K562 (cell line): ENCODE measurements around the gene MTCH2. TPM values are rescaled to one million over a fixed set of nuclear protein-coding genes. Genes with fewer than 3 reads are reported as not detected.

Source experiments
- ATAC-seq: fragments of 200-7000 bp; cut with Tn5 transposase; 3 replicates; pipeline ENCODE4 v1.9.1; 2020; ENCODE audit warnings: moderate library complexity
- BruUV-seq: library from RNA; stranded (reverse); fragments of 400-500 nt; replicated peaks from 2 replicates; lab custom pipeline; 2021; lab: Mats Ljungman, UMichigan
- CTCF ChIA-PET: fragments of 300-600 bp; formaldehyde crosslinking; extraction: SDS; loops from one replicate; lab custom pipeline; 2021; ENCODE audit warnings: low intra/inter-chr PET ratio; lab: Yijun Ruan, JAX
- POLR2A ChIA-PET: fragments of 300-600, 350-650 bp; sonication (Branson Sonifier 250); formaldehyde crosslinking; extraction: SDS; loops from one replicate; lab custom pipeline; 2021; ENCODE audit warnings: antibody characterized with exemption, inconsistent platforms; lab: Yijun Ruan, JAX
- DNase-seq, 4 experiments: peaks; one replicate each; pipeline versions ENCODE4 v3.0.0 to v3.0.0-alpha.2; 2011 to 2018; ENCODE audit warnings: low spot score in 3 of 4, mixed read lengths in 3 of 4; ENCODE audit errors: extremely low read depth in 1 of 4
- FAIRE-seq: peaks from 2 replicates; lab custom pipeline; 2011; peaks lifted over from hg19 to GRCh38; lab: Jason Lieb, UNC
- H2AFZ ChIP-seq: 2 replicates; pipeline ENCODE4 v1.6.0; 2011; ENCODE audit warnings: low read depth, low read length, control low read depth, inconsistent platforms
- H3K27ac ChIP-seq: fragments of 200-600 bp; 3 replicates; pipeline ENCODE4 v1.8.0; 2011; ENCODE audit warnings: low read depth, mild to moderate bottlenecking, control low read depth, inconsistent platforms, low read length, moderate library complexity, mixed read lengths; ENCODE audit errors: extremely low read depth
- H3K27me3 ChIP-seq, 2 experiments: fragments of 300-600 bp in 1 of 2; 2 replicates in 1 of 2; 3 replicates in 1 of 2; pipeline versions ENCODE4 v1.6.0 to v1.8.0; 2011; ENCODE audit warnings: inconsistent platforms in 2 of 2, low read length in 2 of 2, mild to moderate bottlenecking in 1 of 2, mixed read lengths in 1 of 2, moderate library complexity in 1 of 2; ENCODE audit not compliant: control insufficient read depth in 2 of 2, insufficient read depth in 2 of 2
- H3K36me3 ChIP-seq: fragments of 300-600 bp; 3 replicates; pipeline ENCODE4 v1.8.0; 2011; ENCODE audit warnings: mild to moderate bottlenecking, low read length, inconsistent platforms; ENCODE audit not compliant: control insufficient read depth, insufficient read depth
- H3K4me1 ChIP-seq, 2 experiments: fragments of 200-600 bp in 1 of 2; replicated peaks in 1 of 2; 2 replicates in 1 of 2; 3 replicates in 1 of 2; pipeline versions ENCODE4 v1.5.1 to v1.8.0; 2011; ENCODE audit warnings: inconsistent platforms in 2 of 2, low read length in 2 of 2, mild to moderate bottlenecking in 1 of 2, mixed read lengths in 1 of 2, moderate library complexity in 1 of 2; ENCODE audit not compliant: control insufficient read depth in 2 of 2, insufficient read depth in 2 of 2
- H3K4me2 ChIP-seq: 2 replicates; pipeline ENCODE4 v1.6.1; 2011; ENCODE audit warnings: low read length, control low read depth, inconsistent platforms, mixed read lengths; ENCODE audit not compliant: insufficient read depth
- H3K4me3 ChIP-seq: fragments of 200-600 bp; sonication (generic), shearing (Covaris generic); 2 replicates; pipeline ENCODE4 v1.5.1; 2016; ENCODE audit warnings: control low read depth, inconsistent platforms
- H3K79me2 ChIP-seq: fragments of 200-600 bp; 3 replicates; pipeline ENCODE4 v1.8.0; 2011; ENCODE audit warnings: low read length, inconsistent platforms; ENCODE audit not compliant: control insufficient read depth, insufficient read depth
- H3K9ac ChIP-seq, 2 experiments: 2 replicates each; pipeline versions ENCODE4 v1.6.0 to v1.6.1; 2011; ENCODE audit warnings: low read depth in 2 of 2, low read length in 2 of 2, control low read depth in 1 of 2, inconsistent platforms in 1 of 2, mild to moderate bottlenecking in 1 of 2, mixed read lengths in 1 of 2; ENCODE audit not compliant: insufficient read depth in 1 of 2
- H3K9me1 ChIP-seq: one replicate; pipeline ENCODE4 v1.6.0; 2011; ENCODE audit warnings: inconsistent platforms, mild to moderate bottlenecking, low read length, moderate library complexity; ENCODE audit not compliant: control insufficient read depth, insufficient read depth
- H3K9me3 ChIP-seq: replicated peaks from 2 replicates; pipeline ENCODE4 v1.5.1; 2011; ENCODE audit warnings: low read depth, low read length, inconsistent platforms; ENCODE audit not compliant: control insufficient read depth, insufficient read depth
- H4K20me1 ChIP-seq: replicated peaks from 2 replicates; pipeline ENCODE4 v1.6.1; 2011; ENCODE audit warnings: low read length, inconsistent platforms, mixed read lengths; ENCODE audit not compliant: control insufficient read depth, insufficient read depth
- ARID1B ChIP-seq: fragments of 450-650 bp; IDR thresholded peaks from 2 replicates; pipeline ENCODE4 v1.6.1; 2016; ENCODE audit warnings: antibody characterized with exemption, mild to moderate bottlenecking, inconsistent platforms
- BACH1 ChIP-seq: fragments of 200-800 bp; sonication (Bioruptor generic); IDR thresholded peaks from 2 replicates; pipeline ENCODE4 v1.6.1; 2016; ENCODE audit warnings: missing genetic modification characterization, missing compliant biosample characterization
- CBFA2T2 ChIP-seq: fragments of 450-650 bp; conservative IDR thresholded peaks from 2 replicates; pipeline ENCODE4 v1.6.1; 2017; ENCODE audit warnings: mild to moderate bottlenecking
- CTBP1 ChIP-seq: fragments of 450-650 bp; IDR thresholded peaks from 2 replicates; pipeline ENCODE4 v1.6.1; 2016; ENCODE audit warnings: borderline replicate concordance
- DACH1 ChIP-seq: fragments of 450-650 bp; IDR thresholded peaks from 2 replicates; pipeline ENCODE4 v1.6.1; 2018; ENCODE audit not compliant: partially characterized antibody
- EGR1 ChIP-seq: fragments of 450-650 bp; conservative IDR thresholded peaks from 2 replicates; pipeline ENCODE4 v1.6.1; 2017; ENCODE audit warnings: mild to moderate bottlenecking
- HDAC1 ChIP-seq, 2 experiments: fragments of 450-650 bp; IDR thresholded peaks; 2 replicates each; pipeline ENCODE4 v1.6.1; 2016 to 2017; ENCODE audit warnings: inconsistent platforms in 1 of 2, mild to moderate bottlenecking in 1 of 2, moderate library complexity in 1 of 2
- KDM1A ChIP-seq, 2 experiments: fragments of 450-650 bp; IDR thresholded peaks; 2 replicates each; pipeline ENCODE4 v1.6.1; 2016; ENCODE audit warnings: mild to moderate bottlenecking in 2 of 2
- MECOM ChIP-seq: fragments of 250-450 bp; sonication (Bioruptor Pico); IDR thresholded peaks from 2 replicates; pipeline ENCODE4 v1.8.0; 2022; ENCODE audit warnings: inconsistent platforms
- MEF2A ChIP-seq: IDR thresholded peaks from 2 replicates; pipeline ENCODE4 v1.6.1; 2011; ENCODE audit warnings: low read depth, mild to moderate bottlenecking, low read length, moderate library complexity; ENCODE audit not compliant: control insufficient read depth
- RCOR1 ChIP-seq, 2 experiments: IDR thresholded peaks; 2 replicates each; pipeline ENCODE4 v1.6.1; 2012; ENCODE audit warnings: low read depth in 2 of 2, low read length in 2 of 2, borderline replicate concordance in 1 of 2, improper control_type of control experiment in 1 of 2
- SIN3A ChIP-seq, 2 experiments: fragments of 150-350 bp in 1 of 2; IDR thresholded peaks; 2 replicates each; pipeline ENCODE4 v1.6.1; 2011 to 2016; ENCODE audit warnings: borderline replicate concordance in 2 of 2, low read depth in 2 of 2, low read length in 2 of 2, mild to moderate bottlenecking in 2 of 2, moderate library complexity in 2 of 2; ENCODE audit not compliant: control insufficient read depth in 1 of 2
- STAT5A ChIP-seq: IDR thresholded peaks from 2 replicates; pipeline ENCODE4 v1.6.1; 2012; ENCODE audit warnings: low read length, inconsistent platforms, borderline replicate concordance
- TAL1 ChIP-seq: fragments of 450-650 bp; IDR thresholded peaks from 2 replicates; pipeline ENCODE4 v1.6.1; 2016; ENCODE audit warnings: mild to moderate bottlenecking
- TCF3 ChIP-seq: sonication (generic); formaldehyde crosslinking; IDR thresholded peaks from 2 replicates; pipeline ENCODE4 v1.4.0; 2020; ENCODE audit warnings: mild to moderate bottlenecking, missing genetic modification reagents
- WGBS: fragments of 100-300 bp; shearing (Covaris generic); methylation state at CpG from one replicate; pipeline ENCODE4 v1.1.6; 2016; ENCODE audit warnings: low coverage, mixed read lengths; ENCODE audit not compliant: insufficient coverage; ENCODE audit errors: missing lambda C conversion rate; 5-methylcytosine and 5-hydroxymethylcytosine counted together
- in situ Hi-C: fragments of 300-500 bp; cut with MboI; formaldehyde crosslinking; loops from 4 replicates; pipeline ENCODE4 v1.15.0; 2018; ENCODE audit warnings: inconsistent platforms, mixed read lengths
- intact Hi-C: fragments of 100-400 bp; cut with micrococcal nuclease; formaldehyde crosslinking; loops from 2 replicates; pipeline ENCODE4 v1.14.2; 2022
- polyA plus RNA-seq, 8 experiments: library from polyadenylated mRNA; depleted of rRNA in 4 of 8; stranded (reverse) in 5 of 8; unstranded in 3 of 8; fragments of >200 nt; fragmentation: Nextera tagmentation in 2 of 8; fragmentation: Illumina TruSeq in 1 of 8; extraction: Ambion mirVana in 2 of 8; extraction: Trizol in 1 of 8; gene quantifications; 2 replicates each; pipeline versions ENCODE4 v1.2.1 to v1.2.3, GENCODE V29; 2011 to 2014; ENCODE audit warnings: inconsistent platforms in 1 of 8, missing spikeins in 1 of 8
- total RNA-seq, 7 experiments: library from RNA; depleted of rRNA in 6 of 7; stranded (reverse); fragments of >200 nt in 6 of 7; fragmentation: Illumina TruSeq in 2 of 7; extraction: Trizol in 2 of 7; gene quantifications; 2 replicates each; pipeline versions ENCODE4 v1.2.1 to v1.2.3, GENCODE V29; 2011 to 2021; ENCODE audit warnings: low replicate concordance in 1 of 7
- TF ChIP-seq, protein P1 (sequence below): sonication (generic); formaldehyde crosslinking; IDR thresholded peaks from 2 replicates; pipeline ENCODE4 v1.8.0; 2022; ENCODE audit warnings: missing genetic modification reagents, mild to moderate bottlenecking, moderate library complexity, borderline replicate concordance
- TF ChIP-seq, protein P2 (sequence below): fragments of 250-450 bp; sonication (Bioruptor Pico); IDR thresholded peaks from 2 replicates; pipeline ENCODE4 v1.5.0; 2021; ENCODE audit warnings: mild to moderate bottlenecking, moderate library complexity
- TF ChIP-seq, protein P3 (sequence below): fragments of 200-800 bp; sonication (Bioruptor generic); IDR thresholded peaks from 2 replicates; pipeline ENCODE4 v1.6.1; 2017; ENCODE audit warnings: missing genetic modification characterization, missing compliant biosample characterization

The MTCH2 gene
- total and polyA plus RNA-seq, 9 of the 15 experiments (the other 6 are each of a cell fraction or from before 2014, with no cell fraction given): 95.4 to 620 (median 198) TPM

DNA sequence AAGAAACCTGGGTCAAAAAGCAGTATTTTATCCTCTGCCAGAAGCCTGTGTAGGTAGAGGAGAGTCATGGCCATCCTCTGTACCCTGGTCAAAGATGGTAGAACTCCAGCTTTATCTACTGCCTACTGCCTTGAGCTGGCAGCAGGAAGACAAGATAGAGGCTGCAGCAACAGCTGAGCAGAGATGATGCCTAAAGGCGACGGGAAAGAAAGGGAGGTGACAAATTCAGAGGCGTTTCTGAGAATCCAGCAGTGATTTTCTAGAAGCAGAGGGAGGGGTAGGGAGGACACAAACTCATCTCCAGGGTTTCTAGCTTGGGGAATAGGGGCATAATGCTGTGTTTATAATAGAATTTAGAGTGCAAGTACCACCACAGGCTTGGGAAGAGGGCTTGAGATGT, 32.7 kb downstream of the MTCH2 start:
- Histone ChIP-seq H3K4me3 (no peak overlapping the region), H3K9ac (no peak overlapping the region), H3K9me1 (no peaks in the 10 kb centered on the region), H3K36me3 (no peaks in the 10 kb centered on the region), H3K27me3 (peaks cover 9 to 10% of the 10 kb centered on the region in 2 experiments; a peak in 2 of 5 replicates), H3K4me1 (peaks cover 4 to 15% of the 10 kb centered on the region in 2 experiments; a peak in 4 of 5 replicates), H2AFZ (no peak overlapping the region), H4K20me1 (peaks cover 6% of the 10 kb centered on the region), H3K79me2 (no peaks in the 10 kb centered on the region), H3K4me2 (no peak overlapping the region), H3K27ac (no peak overlapping the region), H3K9me3 (no peaks in the 10 kb centered on the region)
- no TSS peak for BruUV-seq
- DNase-seq (peak in 2 of 4 experiments; percentile 52 to 54), FAIRE-seq (no peak), ATAC-seq (peak; percentile 22)
- in situ Hi-C loops (no loop called here), intact Hi-C loops (loop anchor here (10.0 kb wide), 2 partner anchors 125 to 235 kb away; partner anchors contain the start of gene SPI1)
- ChIA-PET CTCF (interaction anchor here (0.5 kb wide), 1 partner anchor 384 kb away, joined by 3 read pairs; no protein-coding TSS in a partner anchor), POLR2A (interaction anchor here (0.8 to 1.6 kb wide), 2 partner anchors 10 to 207 kb away, joined by 3 to 4 read pairs; no protein-coding TSS in a partner anchor)
- WGBS: 0% methylated on average over 3 of the region's 3 CpGs
- TF ChIP-seq HDAC1 (IDR thresholded peaks at IDR 0.05): peak in 1 of 2 experiments; percentile 90; a peak in 2 of 4 replicates
- TF ChIP-seq, protein P1, sequence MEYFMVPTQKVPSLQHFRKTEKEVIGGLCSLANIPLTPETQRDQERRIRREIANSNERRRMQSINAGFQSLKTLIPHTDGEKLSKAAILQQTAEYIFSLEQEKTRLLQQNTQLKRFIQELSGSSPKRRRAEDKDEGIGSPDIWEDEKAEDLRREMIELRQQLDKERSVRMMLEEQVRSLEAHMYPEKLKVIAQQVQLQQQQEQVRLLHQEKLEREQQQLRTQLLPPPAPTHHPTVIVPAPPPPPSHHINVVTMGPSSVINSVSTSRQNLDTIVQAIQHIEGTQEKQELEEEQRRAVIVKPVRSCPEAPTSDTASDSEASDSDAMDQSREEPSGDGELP: peak; percentile 57; the same call in 1 of the 2 replicates
- TF ChIP-seq BACH1 (tag): no peak
- TF ChIP-seq ARID1B: peak; percentile 64
- TF ChIP-seq STAT5A: peak; percentile 82
- TF ChIP-seq, protein P2, sequence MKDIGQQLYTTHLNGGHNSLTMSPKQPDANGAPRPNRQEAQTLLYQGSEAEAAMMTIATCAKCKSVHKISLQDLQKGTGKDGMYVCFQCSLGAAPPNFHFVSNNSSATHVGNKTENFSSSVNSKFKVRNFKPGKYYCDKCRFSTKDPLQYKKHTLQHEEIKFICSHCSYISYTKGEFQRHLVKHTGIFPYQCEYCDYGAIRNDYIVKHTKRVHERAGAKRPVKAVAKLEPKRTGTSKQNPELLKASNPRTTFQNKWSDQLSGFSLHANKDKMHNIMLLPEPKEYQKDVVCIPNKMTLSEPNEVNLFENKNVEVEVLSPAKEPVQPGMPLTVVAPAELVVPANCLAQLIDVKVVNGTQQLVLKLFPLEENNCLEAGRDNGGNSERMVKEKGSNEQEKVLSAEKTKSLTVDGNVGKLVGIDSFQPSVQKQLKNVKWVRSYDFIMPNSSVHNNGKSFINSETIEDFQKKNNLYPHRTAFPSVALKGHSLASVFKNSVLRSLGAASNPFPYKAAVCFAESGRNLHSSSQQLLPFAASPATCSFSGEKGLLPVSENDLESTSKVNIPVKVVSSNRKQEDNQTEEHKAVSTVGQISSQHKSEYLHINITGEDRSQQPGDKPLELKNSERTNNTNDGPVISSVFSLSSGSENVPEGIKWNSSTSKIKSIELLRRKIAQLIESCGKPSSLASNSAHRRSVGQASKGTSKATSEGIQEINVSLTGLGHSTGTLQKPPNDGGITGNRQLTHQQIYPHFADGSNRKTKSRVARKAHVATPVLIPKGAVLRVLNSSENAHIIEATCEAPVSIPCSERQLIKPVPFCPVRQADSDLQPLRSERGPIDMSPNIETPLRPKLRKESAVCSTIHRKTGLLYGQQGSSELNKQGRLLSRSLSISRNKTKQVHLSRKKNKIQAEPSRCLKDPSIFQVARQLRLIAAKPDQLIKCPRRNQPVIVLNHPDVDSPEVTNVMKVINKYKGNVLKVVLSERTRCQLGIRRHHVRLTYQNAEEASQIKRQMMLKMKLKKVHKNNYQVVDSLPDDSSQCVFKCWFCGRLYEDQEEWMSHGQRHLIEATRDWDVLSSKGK (CRISPR knock-in tag): no peak
- peak; percentile 78 for TF ChIP-seq CBFA2T2
- no peak for TF ChIP-seq MEF2A
- peak; percentile 70; the same call in 1 of the 2 replicates for TF ChIP-seq CTBP1
- peak; percentile 71 for TF ChIP-seq TAL1
- TF ChIP-seq TCF3 (CRISPR knock-in tag): peak; percentile 78
- TF ChIP-seq DACH1: peak; percentile 15
- 0 out of 2 replicates have a peak, but pooled peaks have one; percentile 23 for TF ChIP-seq EGR1
- peak; percentile 97 for TF ChIP-seq MECOM (CRISPR knock-in tag)
- no peak for TF ChIP-seq SIN3A (IDR thresholded peaks at IDR 0.05; ENCODE audit: borderline replicate concordance in 2 of 2, control insufficient read depth in 1 of 2, low read depth in 2 of 2, low read length in 2 of 2)
- peak; percentile 90 to 92 for TF ChIP-seq KDM1A (IDR thresholded peaks at IDR 0.05)
- TF ChIP-seq, protein P3, sequence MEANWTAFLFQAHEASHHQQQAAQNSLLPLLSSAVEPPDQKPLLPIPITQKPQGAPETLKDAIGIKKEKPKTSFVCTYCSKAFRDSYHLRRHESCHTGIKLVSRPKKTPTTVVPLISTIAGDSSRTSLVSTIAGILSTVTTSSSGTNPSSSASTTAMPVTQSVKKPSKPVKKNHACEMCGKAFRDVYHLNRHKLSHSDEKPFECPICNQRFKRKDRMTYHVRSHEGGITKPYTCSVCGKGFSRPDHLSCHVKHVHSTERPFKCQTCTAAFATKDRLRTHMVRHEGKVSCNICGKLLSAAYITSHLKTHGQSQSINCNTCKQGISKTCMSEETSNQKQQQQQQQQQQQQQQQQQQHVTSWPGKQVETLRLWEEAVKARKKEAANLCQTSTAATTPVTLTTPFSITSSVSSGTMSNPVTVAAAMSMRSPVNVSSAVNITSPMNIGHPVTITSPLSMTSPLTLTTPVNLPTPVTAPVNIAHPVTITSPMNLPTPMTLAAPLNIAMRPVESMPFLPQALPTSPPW (CRISPR knock-in tag): peak; percentile 46; the same call in 1 of the 2 replicates
- TF ChIP-seq RCOR1 (IDR thresholded peaks at IDR 0.05; ENCODE audit: borderline replicate concordance in 1 of 2, low read depth in 2 of 2, low read length in 2 of 2): peak; percentile 59 to 88; a peak in 2 of 4 replicates
